AG04449 (cell line): ENCODE data around the gene CD164.

Source experiments
- CTCF ChIA-PET: fragments of 350-600 bp; formaldehyde crosslinking; extraction: SDS; loops from one replicate; lab custom pipeline; 2021; ENCODE audit warnings: antibody characterized with exemption; lab: Yijun Ruan, JAX
- POLR2A ChIA-PET: fragments of 400-600, 350-600 bp; formaldehyde crosslinking; extraction: SDS; loops from one replicate; lab custom pipeline; 2020; ENCODE audit warnings: antibody characterized with exemption, inconsistent platforms; lab: Yijun Ruan, JAX
- DNase-seq: peaks from one replicate; pipeline ENCODE4 v3.0.0-alpha.2; 2010; ENCODE audit warnings: low read depth, low spot score
- H3K4me3 ChIP-seq: 2 replicates; pipeline ENCODE4 v1.5.1; 2011; ENCODE audit warnings: low read depth, mild to moderate bottlenecking, control low read depth, low read length
- TF ChIP-seq, protein P1 (sequence below): IDR thresholded peaks from one replicate; pipeline ENCODE4 v1.5.1; 2011; ENCODE audit warnings: mild to moderate bottlenecking, moderate library complexity, low read length, control low read depth, inconsistent platforms; ENCODE audit not compliant: insufficient read depth; ENCODE audit errors: missing control alignments

Gene CD164

DNA sequence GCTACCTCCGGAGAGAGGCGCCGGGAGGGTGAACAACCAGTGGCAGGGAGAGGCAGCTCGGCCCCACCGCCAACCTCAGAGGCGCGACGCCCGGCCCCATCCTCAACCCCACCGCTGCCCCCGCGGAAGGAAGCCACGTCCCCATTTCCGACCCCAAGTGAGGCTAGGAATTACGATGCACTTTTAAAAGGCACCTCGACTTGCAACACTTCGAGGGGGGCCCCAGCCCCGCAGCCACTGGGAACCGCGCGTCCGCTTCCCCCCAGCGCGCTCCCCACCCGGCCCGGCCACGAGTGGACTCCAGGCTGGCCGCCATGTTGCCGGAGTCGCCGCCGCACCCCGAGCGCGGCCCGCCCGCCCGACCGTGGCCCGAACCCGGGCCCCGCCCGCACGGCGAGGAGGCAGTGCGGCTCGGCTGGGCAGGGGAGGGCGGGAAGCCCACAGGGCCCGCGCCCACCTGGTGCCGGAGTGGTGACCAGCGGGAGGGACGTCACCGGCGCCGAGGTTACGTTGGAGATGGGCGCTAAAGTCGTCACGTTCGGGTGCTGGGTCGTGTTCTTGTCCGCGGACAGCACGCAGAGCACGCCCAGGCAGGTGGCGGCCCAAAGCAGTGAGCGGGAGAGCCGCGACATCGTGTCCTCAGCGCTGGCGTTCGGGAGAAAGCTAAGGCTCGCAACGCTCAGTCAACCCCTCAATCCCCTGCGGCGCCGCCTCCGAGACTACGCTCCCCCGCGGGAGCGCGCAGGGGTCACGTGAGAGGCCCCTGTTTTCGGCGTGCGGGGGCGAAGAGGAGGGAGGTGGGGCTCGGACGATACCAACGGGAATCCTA, at the start of gene CD164:
Gene CD164, minus strand, starts transcription at position 721 of the 829 bp plus-strand sequence. Its CDS starts 89 bp downstream, at position 632.
- POLR2A ChIA-PET: interaction anchor here (0.5 to 2.1 kb wide), 8 partner anchors 9 to 287 kb away, joined by 3 to 7 read pairs (median 4); partner anchors contain the start of genes CEP57L1, MICAL1, SESN1 and SMPD2
- H3K4me3 ChIP-seq: peak within 1 kb of the TSS; percentile 93
- DNase-seq: no peak
- CTCF ChIA-PET: interaction anchor here (1.0 to 6.0 kb wide), 14 partner anchors 11 to 840 kb away, joined by 3 to 137 read pairs (median 6); partner anchors contain the start of genes CEP57L1 and SMPD2
- TF ChIP-seq, protein P1, sequence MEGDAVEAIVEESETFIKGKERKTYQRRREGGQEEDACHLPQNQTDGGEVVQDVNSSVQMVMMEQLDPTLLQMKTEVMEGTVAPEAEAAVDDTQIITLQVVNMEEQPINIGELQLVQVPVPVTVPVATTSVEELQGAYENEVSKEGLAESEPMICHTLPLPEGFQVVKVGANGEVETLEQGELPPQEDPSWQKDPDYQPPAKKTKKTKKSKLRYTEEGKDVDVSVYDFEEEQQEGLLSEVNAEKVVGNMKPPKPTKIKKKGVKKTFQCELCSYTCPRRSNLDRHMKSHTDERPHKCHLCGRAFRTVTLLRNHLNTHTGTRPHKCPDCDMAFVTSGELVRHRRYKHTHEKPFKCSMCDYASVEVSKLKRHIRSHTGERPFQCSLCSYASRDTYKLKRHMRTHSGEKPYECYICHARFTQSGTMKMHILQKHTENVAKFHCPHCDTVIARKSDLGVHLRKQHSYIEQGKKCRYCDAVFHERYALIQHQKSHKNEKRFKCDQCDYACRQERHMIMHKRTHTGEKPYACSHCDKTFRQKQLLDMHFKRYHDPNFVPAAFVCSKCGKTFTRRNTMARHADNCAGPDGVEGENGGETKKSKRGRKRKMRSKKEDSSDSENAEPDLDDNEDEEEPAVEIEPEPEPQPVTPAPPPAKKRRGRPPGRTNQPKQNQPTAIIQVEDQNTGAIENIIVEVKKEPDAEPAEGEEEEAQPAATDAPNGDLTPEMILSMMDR: no peak

DNA sequence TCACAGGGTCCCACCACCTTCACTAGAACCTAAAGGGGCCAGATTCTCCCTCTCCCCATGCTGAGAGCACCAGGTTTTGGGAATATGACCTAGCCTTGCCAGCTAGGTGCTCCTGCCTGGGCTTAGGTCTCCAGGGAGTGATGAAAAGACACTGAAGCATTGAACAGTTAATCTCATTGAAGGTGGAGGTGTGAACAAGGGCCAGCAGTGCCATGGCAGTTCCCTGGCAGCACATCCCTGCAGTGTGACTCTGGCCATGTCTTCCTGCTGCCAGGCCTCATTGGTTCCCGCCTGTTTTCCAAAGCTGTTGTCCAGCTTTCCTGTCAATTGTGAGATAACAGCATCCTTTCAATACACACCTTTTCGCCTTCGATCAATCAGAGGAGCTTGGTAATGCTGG, 47.2 kb upstream of the CD164 start:
- TF ChIP-seq, protein P1: no peak
- ChIA-PET CTCF (no interaction called here), POLR2A (no interaction called here)
- no peak for DNase-seq
- no peak overlapping the region for H3K4me3 ChIP-seq

DNA sequence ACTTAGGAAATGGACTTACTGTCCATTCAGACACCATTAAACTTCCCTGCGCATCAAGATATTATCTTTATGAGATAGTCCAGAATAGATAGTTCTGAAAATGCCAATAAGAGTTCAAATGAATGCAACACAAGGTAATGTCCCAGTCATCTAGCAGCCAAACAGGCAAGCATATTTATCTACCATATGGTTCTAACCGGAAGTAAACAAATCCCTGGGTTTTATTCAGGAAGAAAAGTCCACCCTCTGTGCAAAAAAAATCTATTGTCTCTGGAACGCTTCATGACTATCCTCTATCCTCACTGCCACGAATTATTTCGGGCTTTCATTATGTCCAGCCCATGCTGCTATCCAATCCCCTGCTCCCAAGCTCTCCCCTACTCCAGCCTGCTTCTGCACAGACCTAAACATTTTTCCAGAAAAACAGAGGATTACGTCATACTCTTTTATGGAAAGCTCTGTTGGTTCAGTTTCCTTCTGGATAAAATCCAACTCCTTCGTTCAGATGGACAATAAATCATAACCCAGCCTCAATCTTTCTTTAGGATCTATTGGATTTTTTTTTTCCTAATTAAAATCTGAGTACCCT, 46.7 kb upstream of the CD164 start:
- no peak for DNase-seq
- H3K4me3 ChIP-seq: no peak overlapping the region
- TF ChIP-seq, protein P1: no peak
- POLR2A ChIA-PET: no interaction called here
- CTCF ChIA-PET: no interaction called here

DNA sequence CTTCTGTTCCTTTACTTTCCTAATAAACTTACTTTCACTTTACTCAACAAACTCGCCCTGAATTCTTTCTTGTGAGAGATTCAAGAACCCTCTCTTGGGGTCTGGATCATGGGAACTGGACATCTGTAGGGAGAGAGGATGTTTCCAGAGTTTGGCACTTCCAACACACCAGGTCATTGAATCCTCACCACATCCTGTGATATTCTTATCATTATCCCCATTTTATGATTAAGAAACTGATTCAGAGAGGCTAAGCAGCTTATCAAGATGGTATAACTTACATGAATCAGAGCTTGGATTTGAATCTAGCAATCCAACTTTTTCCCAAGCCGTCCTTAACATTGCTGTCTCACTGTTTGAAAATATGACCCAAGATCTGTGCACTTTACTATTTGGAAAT, 42.7 kb upstream of the CD164 start:
- POLR2A ChIA-PET: no interaction called here
- CTCF ChIA-PET: no interaction called here
- TF ChIP-seq, protein P1: no peak
- no peak overlapping the region for H3K4me3 ChIP-seq
- DNase-seq: no peak

DNA sequence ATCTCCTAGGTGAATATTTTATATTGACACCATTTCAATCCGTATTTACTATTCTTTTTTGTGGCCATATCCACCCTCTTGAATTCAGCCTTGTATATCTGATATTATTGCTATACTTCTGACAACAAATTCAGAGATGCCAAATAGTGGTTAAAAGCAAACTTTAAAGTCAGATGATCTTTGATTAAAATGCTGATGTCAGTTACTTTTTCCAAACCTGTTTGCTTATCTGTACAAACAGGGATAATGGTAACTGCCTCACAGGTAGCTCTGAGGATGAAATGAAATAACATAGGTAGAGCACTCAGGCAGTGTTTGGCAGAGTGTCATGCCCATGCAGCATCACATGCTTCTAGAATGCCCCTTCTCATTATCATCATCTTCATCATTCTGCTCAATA, 38.9 kb upstream of the CD164 start:
- H3K4me3 ChIP-seq: no peak overlapping the region
- TF ChIP-seq, protein P1: no peak
- DNase-seq: no peak
- ChIA-PET POLR2A (no interaction called here), CTCF (no interaction called here)

DNA sequence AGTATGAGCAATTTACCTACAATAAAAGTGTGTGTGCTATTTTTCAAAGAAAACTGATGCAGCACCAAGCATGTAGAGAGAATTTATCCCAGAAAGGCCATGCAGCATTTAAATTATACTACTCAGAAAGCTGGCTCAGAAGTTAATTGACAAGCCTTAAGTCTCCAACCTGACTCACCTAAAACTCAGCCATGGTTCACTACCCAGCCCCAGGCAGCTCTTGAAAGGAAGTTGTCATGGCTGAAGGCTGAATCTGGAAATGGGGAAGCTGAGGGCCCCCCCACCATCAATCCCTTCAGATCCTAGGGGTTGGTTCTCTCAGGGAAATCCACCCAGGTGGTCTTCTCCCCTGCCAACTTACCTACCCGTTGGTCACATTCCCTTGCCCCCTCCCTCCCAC, 38.5 kb upstream of the CD164 start:
- TF ChIP-seq, protein P1: no peak
- ChIA-PET CTCF (no interaction called here), POLR2A (no interaction called here)
- no peak for DNase-seq
- H3K4me3 ChIP-seq: no peak overlapping the region
